OCI-M1 (cell line): ENCODE data around the gene PPP3CA.
A peak's percentile ranks its signal among the peaks of the same experiment; 100 is the strongest.
"Not testable (repeated sequence)": the region's sequence is repeated elsewhere in the genome, so short reads cannot be mapped to it uniquely, and the experiment has no call there.

Source experiments
- DNase-seq: peaks from one replicate; lab custom pipeline; 2025; lab: John Stamatoyannopoulos, UW

Gene PPP3CA

GRCh38 chr4:101009471-101009870 is 337.9 kb downstream of the PPP3CA start:
- no peak for DNase-seq

- no peak for DNase-seq
These were observed 338.8 kb downstream of the PPP3CA start for GRCh38 chr4:101008503-101008902.

GRCh38 chr4:101005659-101006058 is 341.7 kb downstream of the PPP3CA start:
- DNase-seq: no peak

DNA sequence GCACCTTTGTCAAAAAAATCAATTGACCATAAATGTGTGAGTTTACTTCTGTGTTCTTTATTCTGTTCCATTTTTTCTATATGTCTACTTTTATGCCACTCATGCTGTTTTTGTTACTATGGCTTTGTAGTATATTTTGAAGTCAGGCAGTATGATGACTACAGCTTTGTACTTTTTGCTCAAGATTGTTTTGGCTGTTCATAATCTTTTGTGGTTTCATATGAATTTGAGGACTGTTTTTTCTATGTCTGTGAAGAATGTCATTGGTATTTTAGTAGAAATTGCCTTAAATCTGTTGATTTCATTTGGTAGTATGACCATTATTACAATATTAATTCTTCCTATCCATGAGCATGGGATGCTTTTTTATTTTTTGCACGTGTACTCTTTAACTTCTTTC is 346.8 kb downstream of the PPP3CA start:
- no peak for DNase-seq

DNA sequence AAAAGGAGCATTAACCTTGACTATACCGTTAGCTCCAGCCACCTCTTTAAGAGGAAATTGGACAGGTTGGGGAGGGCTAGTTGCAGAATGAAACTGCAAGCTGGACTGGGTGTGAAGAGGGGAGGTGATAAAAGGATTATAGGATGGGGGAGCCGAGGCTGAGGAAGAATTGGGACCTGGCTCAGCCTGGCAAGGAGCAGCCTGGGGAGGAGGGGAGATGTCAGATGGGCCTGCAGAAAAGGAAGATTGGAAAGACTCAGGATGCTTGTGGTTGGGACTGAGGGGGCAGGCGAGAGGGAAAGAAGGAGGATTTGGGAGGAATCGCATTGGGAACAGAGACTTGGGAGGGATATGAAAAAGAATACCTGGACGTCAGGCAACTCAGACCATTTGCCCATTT is 351.7 kb downstream of the PPP3CA start:
- DNase-seq: no peak

DNA sequence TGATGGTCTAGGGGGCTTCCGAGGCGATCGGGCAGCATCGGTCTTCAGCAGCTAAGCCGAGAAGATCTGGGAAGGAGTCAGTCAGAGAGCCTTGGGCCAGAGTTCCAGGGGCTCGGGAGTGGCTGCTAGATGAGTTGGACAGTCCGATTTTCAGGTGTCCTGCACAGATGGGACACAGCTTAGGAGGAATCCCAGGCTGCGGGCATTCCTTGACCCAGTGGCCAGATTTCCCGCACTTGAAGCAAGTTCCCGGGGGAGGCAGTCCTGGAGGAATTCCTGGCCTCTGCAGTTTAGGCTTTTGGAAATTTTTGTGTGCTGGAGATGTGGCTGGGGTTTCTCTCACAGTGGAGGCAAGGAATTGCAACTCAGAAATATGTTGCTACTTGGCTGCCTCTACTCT is 352.3 kb downstream of the PPP3CA start:
- not testable (repeated sequence) for DNase-seq

DNA sequence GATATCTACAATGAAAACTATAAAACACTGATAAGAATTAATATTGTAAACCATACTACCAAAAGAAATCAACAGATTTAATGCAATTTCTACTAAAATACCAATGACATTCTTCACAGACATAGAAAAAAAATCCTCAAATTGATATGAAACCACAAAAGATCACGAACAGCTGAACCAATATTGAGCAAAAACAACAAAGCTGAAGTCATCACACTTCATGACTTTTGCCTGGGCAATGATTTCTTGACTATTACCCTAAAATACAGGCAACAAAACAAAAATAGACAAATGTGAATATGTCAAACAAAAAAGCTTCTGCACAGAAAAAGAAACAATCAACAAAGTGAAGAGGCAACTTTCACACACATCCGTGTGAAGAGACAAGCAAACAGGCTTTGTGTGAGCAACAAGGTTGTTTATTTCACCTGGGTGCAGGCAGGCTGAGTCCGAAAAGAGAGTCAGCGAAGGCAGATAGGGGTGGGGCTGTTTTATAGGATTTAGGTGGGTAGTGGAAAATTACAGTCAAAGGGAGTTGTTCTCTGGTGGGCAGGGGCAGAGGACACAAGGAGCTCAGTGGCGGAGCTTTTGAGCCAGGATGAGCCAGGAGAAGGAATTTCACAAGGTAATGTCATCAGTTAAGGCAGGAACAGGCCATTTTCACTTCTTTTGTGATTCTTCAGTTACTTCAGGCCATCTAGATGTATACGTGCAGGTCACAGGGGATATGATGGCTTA is 355.8 kb downstream of the PPP3CA start:
- not testable (repeated sequence) for DNase-seq

- DNase-seq: no peak
These were observed 357.9 kb downstream of the PPP3CA start for GRCh38 chr4:100989401-100989800.

DNA sequence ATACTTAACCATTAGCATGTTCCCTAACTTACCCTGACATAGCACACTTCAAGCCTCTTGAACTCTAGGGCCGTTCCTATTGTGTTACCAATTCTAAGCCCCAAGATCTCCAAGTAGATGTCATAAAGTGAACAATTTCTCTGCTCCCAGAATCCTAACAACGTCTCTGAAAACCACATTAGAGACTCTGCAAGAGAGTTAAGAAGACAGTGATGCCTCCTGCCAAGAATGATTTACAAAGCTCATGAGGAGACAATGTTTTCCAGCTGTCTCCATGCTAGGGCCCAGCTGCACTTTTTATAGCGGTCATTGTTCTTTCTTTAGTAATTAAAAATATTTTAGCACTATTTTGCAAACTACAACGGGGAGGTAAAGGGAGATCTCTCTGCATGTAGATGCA is 358.4 kb downstream of the PPP3CA start:
- DNase-seq: no peak

GRCh38 chr4:100986360-100986868 is 360.9 kb downstream of the PPP3CA start:
- no peak for DNase-seq

- DNase-seq: no peak
These were observed 361.8 kb downstream of the PPP3CA start for GRCh38 chr4:100985576-100985975.

DNA sequence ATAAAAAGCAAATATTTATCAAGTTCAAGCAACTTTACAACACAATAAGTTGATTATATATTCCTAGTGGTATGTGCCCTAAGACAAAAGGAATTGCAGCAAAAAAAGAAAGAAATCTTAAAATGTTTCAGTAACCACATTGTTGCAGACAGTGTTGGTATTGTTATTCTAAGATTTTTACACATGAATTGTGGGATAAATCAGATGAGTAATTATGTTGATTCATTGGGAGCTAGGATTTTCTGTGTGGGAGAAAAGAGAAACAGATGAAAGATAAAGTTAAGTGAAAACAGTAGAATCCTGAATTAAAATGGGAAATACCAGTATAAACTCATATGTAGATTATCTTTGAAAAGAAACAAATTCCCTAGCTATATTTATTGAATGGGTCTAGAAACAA is 362.4 kb downstream of the PPP3CA start:
- no peak for DNase-seq

DNA sequence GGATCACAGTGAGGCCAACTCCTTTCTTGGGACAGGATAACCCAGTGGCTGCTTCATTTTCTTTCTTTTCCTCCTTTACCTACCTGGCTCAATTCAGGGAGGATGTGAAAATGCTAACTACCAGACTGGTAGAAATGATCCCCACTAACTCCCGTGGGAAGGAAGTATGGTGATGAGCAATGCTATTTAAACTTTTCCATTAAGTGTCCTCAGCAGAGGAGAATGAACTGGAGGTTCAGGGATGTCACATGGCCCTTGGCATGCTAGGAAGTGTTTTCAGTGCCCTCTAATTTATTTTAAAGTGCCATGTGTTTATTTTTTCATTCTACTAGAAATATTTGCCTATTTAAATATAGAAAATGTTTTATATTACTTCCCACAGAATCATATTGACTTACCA is 363.9 kb downstream of the PPP3CA start:
- DNase-seq: no peak

DNA sequence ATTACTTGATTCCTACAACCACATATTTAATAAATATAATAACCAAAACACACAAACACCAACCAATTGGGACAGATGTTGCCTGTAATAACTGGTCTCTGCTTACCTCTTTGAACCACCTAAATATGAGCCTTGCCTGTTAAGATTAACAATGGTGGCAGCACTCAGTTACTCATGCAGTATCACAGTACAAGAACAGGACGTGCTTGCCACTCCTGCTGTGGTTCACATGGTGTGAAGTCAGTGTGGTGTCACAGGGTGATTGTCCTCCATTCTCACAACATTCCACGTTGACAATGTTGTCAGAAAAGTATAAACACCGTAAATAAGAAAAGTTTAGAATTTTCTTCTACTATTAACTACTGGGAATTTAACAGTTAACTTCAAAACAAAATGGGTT is 365.0 kb downstream of the PPP3CA start:
- no peak for DNase-seq

DNA sequence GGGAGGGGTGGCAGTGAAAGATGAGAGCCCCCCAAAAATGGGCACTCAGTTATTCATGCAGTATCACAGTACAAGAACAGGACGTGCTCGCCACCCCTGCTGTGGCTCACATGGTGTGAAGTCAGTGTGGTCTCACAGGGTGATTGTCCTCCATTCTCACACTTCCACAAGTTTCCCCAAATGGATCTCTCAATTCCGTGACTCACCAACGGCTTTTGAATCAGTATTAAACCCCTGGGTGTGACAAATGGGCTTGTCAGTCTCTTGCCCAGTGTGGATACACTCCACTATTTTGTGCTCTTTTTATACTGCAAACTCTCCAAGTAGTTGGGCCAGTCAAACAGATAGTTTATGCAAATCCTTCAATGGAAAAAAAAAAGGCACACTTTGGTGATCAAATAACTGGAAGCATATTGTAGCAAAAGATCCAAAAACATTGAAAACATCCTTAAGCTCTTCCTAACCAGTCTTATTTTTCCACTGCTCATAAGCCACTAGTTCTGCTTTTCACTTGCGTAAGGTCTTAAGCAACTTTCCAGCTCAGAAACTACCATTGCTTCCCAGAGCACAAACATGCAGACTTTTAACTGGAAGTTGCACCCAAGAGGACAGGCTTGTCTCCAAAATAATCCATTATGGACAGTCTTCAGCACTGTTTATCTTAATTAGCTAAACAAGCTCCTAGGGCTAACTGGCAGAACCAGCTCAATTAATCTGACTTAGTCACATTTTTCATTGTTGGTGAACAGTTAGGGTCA is 365.7 kb downstream of the PPP3CA start:
- peak; percentile 58 for DNase-seq

- DNase-seq: no peak
These were observed 367.6 kb downstream of the PPP3CA start for GRCh38 chr4:100979736-100980135.

DNA sequence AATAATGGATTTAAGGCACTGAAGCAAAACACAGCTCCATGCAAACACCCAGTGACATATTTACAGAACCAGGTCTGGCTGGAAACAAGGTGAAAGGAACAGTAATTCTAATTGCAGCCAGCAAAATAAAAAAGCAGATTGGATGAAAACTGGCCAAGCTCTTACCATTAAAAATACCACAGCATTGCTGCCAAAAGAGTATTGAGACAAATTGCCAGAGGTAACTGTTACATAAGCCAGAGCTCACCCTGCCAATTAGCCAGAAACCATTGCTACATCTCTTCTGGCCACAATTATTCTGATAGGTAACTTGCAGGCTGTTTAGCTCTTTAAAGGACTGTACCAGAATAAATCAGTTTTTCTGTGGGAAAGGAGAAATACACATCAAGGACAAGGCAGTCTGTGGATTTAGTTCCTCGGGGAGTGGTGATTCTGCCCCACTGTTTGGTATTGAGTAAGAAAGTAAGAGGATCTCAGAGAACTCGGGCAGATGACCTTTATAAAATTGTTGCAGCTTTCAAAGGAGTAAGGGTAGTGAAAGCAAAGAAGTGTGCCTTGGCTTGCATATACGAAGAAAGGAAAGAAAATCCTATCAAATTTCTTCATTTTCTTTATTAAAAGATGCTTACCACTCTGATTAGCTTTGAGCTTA is 369.5 kb downstream of the PPP3CA start:
- no peak for DNase-seq

GRCh38 chr4:100977274-100977673 is 370.1 kb downstream of the PPP3CA start:
- DNase-seq: no peak
